ENCODE results near the gene RMND1. TPM values are rescaled to one million over a fixed set of nuclear protein-coding genes. Genes with fewer than 3 reads are reported as not detected.

The RMND1 gene
- total and polyA plus RNA-seq, 9 of the 15 experiments (the other 6 are each of a cell fraction or from before 2014, with no cell fraction given), result 26.9 to 47.8 (median 36.2) TPM

DNA sequence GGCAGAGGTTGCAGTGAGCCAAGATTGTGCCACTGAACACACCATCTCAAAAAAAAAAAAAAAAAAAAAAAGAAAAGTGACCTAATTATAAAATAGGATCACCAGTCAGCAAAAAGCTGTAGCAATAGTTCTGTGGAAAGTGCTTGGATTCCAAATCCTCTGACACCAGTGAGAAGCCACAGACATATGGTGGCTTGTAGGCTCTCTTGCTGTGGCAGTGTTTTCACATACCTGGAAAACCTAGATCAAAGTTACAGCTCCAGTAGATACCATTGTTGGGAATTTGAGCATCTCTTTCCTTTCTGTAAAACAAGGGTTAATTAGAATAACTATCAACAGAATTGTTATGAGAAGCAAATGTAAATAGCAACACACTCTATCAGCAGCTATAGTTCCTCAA, 46.0 kb upstream of the RMND1 start:
- H2AFZ ChIP-seq (ENCODE audit: low read depth, low read length), result no peak overlapping the region
- TF ChIP-seq MEIS2 (IDR thresholded peaks at IDR 0.05; ENCODE audit: partially characterized antibody) (no peak), JUN (IDR thresholded peaks at IDR 0.05; ENCODE audit: borderline replicate concordance, low read depth, low read length) (no peak), JUN (CRISPR knock-in tag; IDR thresholded peaks at IDR 0.05; ENCODE audit: borderline replicate concordance) (no peak), HDAC1 (IDR thresholded peaks at IDR 0.05) (no peak), ZNF75A (CRISPR knock-in tag; IDR thresholded peaks at IDR 0.05) (no peak)
- TF ChIP-seq, protein P1, sequence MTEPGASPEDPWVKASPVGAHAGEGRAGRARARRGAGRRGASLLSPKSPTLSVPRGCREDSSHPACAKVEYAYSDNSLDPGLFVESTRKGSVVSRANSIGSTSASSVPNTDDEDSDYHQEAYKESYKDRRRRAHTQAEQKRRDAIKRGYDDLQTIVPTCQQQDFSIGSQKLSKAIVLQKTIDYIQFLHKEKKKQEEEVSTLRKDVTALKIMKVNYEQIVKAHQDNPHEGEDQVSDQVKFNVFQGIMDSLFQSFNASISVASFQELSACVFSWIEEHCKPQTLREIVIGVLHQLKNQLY (CRISPR knock-in tag; conservative IDR thresholded peaks at IDR 0.05), result no peak
- TF ChIP-seq, protein P2, sequence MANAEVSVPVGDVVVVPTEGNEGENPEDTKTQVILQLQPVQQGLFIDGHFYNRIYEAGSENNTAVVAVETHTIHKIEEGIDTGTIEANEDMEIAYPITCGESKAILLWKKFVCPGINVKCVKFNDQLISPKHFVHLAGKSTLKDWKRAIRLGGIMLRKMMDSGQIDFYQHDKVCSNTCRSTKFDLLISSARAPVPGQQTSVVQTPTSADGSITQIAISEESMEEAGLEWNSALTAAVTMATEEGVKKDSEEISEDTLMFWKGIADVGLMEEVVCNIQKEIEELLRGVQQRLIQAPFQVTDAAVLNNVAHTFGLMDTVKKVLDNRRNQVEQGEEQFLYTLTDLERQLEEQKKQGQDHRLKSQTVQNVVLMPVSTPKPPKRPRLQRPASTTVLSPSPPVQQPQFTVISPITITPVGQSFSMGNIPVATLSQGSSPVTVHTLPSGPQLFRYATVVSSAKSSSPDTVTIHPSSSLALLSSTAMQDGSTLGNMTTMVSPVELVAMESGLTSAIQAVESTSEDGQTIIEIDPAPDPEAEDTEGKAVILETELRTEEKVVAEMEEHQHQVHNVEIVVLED (CRISPR knock-in tag; IDR thresholded peaks at IDR 0.05), result no peak
- TF ChIP-seq, protein P3, sequence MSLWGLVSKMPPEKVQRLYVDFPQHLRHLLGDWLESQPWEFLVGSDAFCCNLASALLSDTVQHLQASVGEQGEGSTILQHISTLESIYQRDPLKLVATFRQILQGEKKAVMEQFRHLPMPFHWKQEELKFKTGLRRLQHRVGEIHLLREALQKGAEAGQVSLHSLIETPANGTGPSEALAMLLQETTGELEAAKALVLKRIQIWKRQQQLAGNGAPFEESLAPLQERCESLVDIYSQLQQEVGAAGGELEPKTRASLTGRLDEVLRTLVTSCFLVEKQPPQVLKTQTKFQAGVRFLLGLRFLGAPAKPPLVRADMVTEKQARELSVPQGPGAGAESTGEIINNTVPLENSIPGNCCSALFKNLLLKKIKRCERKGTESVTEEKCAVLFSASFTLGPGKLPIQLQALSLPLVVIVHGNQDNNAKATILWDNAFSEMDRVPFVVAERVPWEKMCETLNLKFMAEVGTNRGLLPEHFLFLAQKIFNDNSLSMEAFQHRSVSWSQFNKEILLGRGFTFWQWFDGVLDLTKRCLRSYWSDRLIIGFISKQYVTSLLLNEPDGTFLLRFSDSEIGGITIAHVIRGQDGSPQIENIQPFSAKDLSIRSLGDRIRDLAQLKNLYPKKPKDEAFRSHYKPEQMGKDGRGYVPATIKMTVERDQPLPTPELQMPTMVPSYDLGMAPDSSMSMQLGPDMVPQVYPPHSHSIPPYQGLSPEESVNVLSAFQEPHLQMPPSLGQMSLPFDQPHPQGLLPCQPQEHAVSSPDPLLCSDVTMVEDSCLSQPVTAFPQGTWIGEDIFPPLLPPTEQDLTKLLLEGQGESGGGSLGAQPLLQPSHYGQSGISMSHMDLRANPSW (CRISPR knock-in tag; IDR thresholded peaks at IDR 0.05), result no peak
- TF ChIP-seq, protein P4, sequence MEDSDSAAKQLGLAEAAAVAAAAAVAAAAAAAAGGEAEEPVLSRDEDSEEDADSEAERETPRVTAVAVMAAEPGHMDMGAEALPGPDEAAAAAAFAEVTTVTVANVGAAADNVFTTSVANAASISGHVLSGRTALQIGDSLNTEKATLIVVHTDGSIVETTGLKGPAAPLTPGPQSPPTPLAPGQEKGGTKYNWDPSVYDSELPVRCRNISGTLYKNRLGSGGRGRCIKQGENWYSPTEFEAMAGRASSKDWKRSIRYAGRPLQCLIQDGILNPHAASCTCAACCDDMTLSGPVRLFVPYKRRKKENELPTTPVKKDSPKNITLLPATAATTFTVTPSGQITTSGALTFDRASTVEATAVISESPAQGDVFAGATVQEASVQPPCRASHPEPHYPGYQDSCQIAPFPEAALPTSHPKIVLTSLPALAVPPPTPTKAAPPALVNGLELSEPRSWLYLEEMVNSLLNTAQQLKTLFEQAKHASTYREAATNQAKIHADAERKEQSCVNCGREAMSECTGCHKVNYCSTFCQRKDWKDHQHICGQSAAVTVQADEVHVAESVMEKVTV (CRISPR knock-in tag; IDR thresholded peaks at IDR 0.05), result no peak
- TF ChIP-seq, protein P5, sequence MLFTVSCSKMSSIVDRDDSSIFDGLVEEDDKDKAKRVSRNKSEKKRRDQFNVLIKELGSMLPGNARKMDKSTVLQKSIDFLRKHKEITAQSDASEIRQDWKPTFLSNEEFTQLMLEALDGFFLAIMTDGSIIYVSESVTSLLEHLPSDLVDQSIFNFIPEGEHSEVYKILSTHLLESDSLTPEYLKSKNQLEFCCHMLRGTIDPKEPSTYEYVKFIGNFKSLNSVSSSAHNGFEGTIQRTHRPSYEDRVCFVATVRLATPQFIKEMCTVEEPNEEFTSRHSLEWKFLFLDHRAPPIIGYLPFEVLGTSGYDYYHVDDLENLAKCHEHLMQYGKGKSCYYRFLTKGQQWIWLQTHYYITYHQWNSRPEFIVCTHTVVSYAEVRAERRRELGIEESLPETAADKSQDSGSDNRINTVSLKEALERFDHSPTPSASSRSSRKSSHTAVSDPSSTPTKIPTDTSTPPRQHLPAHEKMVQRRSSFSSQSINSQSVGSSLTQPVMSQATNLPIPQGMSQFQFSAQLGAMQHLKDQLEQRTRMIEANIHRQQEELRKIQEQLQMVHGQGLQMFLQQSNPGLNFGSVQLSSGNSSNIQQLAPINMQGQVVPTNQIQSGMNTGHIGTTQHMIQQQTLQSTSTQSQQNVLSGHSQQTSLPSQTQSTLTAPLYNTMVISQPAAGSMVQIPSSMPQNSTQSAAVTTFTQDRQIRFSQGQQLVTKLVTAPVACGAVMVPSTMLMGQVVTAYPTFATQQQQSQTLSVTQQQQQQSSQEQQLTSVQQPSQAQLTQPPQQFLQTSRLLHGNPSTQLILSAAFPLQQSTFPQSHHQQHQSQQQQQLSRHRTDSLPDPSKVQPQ (CRISPR knock-in tag; IDR thresholded peaks at IDR 0.05; ENCODE audit: borderline replicate concordance), result no peak
- H3K4me3 ChIP-seq, result no peak overlapping the region
- H4K20me1 ChIP-seq (replicated peaks; ENCODE audit: control insufficient read depth, insufficient read depth, low read length), result no peaks in the 10 kb centered on the region
- H3K4me1 ChIP-seq (replicated peaks in 1 of 2; ENCODE audit: control insufficient read depth in 2 of 2, insufficient read depth in 2 of 2, low read length in 2 of 2), result peaks cover 0 to 6% of the 10 kb centered on the region in 2 experiments; a peak in 1 of 5 replicates
- no peak overlapping the region for H3K9ac ChIP-seq (ENCODE audit: insufficient read depth in 1 of 2, low read depth in 2 of 2, low read length in 2 of 2)
- BruUV-seq (replicated peaks), result no TSS peak
- in situ Hi-C loops (cut with MboI), result no loop called here
- no peaks in the 10 kb centered on the region for H3K79me2 ChIP-seq (ENCODE audit: control insufficient read depth, insufficient read depth, low read length)
- DNase-seq (ENCODE audit: extremely low read depth in 1 of 4, low spot score in 3 of 4), result no peak
- no peak overlapping the region for H3K27ac ChIP-seq (ENCODE audit: extremely low read depth, low read depth, low read length)
- no peaks in the 10 kb centered on the region for H3K9me1 ChIP-seq (ENCODE audit: control insufficient read depth, insufficient read depth, low read length)
- H3K9me3 ChIP-seq (replicated peaks; ENCODE audit: control insufficient read depth, insufficient read depth, low read depth, low read length), result no peaks in the 10 kb centered on the region
- peaks cover 27 to 32% of the 10 kb centered on the region in 2 experiments; a peak in 4 of 5 replicates for H3K27me3 ChIP-seq (ENCODE audit: control insufficient read depth in 2 of 2, insufficient read depth in 2 of 2, low read length in 2 of 2)
- POLR2A ChIA-PET, result no interaction called here
- intact Hi-C loops (cut with micrococcal nuclease), result no loop called here
- no peak for FAIRE-seq
- no peak for ATAC-seq
- CTCF ChIA-PET (ENCODE audit: low intra/inter-chr PET ratio), result no interaction called here
- no peak overlapping the region for H3K4me2 ChIP-seq (ENCODE audit: insufficient read depth, low read length)
- H3K36me3 ChIP-seq (ENCODE audit: control insufficient read depth, insufficient read depth, low read length), result no peaks in the 10 kb centered on the region

Measured in K562 (cell line).